Neural crest cell (in vitro differentiated cells): ENCODE data around the gene TCP11. TPM values are rescaled to one million over a fixed set of nuclear protein-coding genes. Genes with fewer than 3 reads are reported as not detected.

ENCODE experiments used
- DNase-seq: peaks from one replicate; pipeline ENCODE4 v3.0.0; 2021; ENCODE audit warnings: low read depth, mixed read lengths, low spot score
- H3K27ac Mint-ChIP-seq: one replicate; pipeline ENCODE4 v1.8.0; 2021; ENCODE audit warnings: mild to moderate bottlenecking, mixed read lengths; ENCODE audit not compliant: unreplicated experiment
- H3K27me3 Mint-ChIP-seq: 2 replicates; pipeline ENCODE4 v1.8.0; 2021; ENCODE audit warnings: low read depth, mild to moderate bottlenecking, mixed read lengths
- H3K36me3 Mint-ChIP-seq: 2 replicates; pipeline ENCODE4 v1.8.0; 2021; ENCODE audit warnings: low read depth, mild to moderate bottlenecking, mixed read lengths
- H3K4me1 Mint-ChIP-seq: 2 replicates; pipeline ENCODE4 v1.8.0; 2021; ENCODE audit warnings: mixed read lengths
- H3K4me3 Mint-ChIP-seq: one replicate; pipeline ENCODE4 v1.8.0; 2021; ENCODE audit warnings: mild to moderate bottlenecking, mixed read lengths
- H3K9me3 Mint-ChIP-seq: 2 replicates; pipeline ENCODE4 v1.8.0; 2021; ENCODE audit warnings: mixed read lengths
- total RNA-seq: library from RNA; stranded (reverse); gene quantifications from 2 replicates; pipeline ENCODE4 v1.2.1, GENCODE V29; 2021
- TF ChIP-seq, protein P1 (sequence below): fragments of 200-600 bp; sonication (generic); conservative IDR thresholded peaks from 2 replicates; pipeline ENCODE4 v1.5.0; 2021; ENCODE audit warnings: antibody characterized with exemption, mild to moderate bottlenecking

Gene TCP11
- total RNA-seq, 1 donor from 2014 or later, result not detected

DNA sequence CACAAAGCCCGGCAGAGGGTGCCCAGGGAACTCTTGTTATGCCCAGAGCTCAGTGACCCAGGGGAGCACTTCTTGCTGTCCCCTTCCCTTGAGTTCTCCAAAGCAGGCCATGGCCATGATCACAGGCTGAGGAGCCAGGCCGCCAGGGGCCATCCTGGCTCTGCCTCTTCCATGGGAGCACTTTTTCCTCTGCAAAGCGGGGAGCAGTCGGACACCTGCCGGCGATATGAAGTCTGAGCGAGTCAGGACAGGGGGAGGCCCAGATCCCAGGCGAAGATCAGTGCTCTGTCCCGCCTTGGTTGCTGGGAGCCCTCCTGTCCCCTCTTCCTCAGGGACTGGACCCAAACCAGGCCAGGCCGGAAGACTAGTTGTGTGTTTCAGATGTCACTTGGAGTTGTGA, 67.9 kb downstream of the TCP11 start:
- Mint-ChIP-seq H3K4me1 (peaks cover 8% of the 10 kb centered on the region), H3K36me3 (peaks cover 3% of the 10 kb centered on the region), H3K27ac (peak overlapping the region; percentile 43), H3K9me3 (no peaks in the 10 kb centered on the region), H3K4me3 (no peak overlapping the region), H3K27me3 (no peaks in the 10 kb centered on the region)
- no peak for DNase-seq
- TF ChIP-seq, protein P1, sequence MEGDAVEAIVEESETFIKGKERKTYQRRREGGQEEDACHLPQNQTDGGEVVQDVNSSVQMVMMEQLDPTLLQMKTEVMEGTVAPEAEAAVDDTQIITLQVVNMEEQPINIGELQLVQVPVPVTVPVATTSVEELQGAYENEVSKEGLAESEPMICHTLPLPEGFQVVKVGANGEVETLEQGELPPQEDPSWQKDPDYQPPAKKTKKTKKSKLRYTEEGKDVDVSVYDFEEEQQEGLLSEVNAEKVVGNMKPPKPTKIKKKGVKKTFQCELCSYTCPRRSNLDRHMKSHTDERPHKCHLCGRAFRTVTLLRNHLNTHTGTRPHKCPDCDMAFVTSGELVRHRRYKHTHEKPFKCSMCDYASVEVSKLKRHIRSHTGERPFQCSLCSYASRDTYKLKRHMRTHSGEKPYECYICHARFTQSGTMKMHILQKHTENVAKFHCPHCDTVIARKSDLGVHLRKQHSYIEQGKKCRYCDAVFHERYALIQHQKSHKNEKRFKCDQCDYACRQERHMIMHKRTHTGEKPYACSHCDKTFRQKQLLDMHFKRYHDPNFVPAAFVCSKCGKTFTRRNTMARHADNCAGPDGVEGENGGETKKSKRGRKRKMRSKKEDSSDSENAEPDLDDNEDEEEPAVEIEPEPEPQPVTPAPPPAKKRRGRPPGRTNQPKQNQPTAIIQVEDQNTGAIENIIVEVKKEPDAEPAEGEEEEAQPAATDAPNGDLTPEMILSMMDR, result no peak

DNA sequence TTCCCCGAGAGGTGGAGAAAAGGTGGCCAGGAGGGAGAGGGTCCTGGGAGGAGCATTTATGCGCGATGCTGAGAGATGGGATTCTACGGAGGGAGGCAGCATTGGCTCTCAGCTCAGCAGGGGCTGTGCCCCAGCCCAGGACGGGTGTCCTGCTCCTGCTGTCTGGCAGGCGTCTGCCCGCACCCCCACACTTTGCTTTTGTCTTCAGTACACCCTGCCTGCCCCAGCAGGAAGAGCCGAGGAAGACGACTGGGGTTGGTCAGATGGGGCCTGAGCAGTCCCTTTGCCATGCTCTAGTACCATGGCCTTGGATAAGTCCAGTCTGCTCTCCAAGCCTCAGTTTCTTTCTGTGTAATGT, 68.5 kb downstream of the TCP11 start:
- Mint-ChIP-seq H3K27ac (no peak overlapping the region), H3K27me3 (no peaks in the 10 kb centered on the region), H3K9me3 (no peaks in the 10 kb centered on the region), H3K36me3 (peaks cover 3% of the 10 kb centered on the region), H3K4me1 (peaks cover 9% of the 10 kb centered on the region), H3K4me3 (no peak overlapping the region)
- DNase-seq, result no peak
- TF ChIP-seq, protein P1, result no peak

DNA sequence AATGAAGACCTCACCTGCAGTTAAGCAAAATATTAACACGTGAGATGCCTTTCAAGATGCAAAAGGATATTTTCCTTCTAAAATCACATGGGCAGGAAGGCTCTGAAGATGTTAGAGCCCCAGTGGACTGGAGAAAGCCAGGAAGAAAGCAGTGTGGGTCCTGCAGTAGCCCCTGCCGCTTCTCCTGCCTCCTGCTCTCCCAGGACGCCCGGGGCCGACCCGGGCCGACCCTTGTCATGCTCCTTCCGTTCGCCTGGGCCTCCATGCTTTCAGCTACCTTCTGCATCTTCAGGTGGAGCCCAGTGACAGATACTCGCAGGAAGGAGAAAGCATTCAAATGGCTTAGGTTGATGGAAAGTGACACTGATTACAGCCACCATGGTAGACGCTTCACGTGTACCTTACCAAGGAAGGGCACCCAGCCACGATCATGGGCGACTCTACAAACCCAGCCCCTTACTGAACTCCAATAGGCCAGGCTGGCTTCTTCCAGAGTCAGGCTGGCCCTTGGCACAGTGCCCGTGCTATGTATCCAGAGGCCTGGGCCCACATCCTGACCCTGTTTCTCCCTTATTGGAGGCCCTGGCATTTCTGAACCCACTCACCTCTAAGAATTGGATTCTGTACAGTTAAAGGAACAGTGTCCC, 69.0 kb downstream of the TCP11 start:
- DNase-seq, result no peak
- Mint-ChIP-seq H3K4me3 (no peak overlapping the region), H3K4me1 (peaks cover 9% of the 10 kb centered on the region), H3K36me3 (peaks cover 3% of the 10 kb centered on the region), H3K27ac (no peak overlapping the region), H3K9me3 (no peaks in the 10 kb centered on the region), H3K27me3 (no peaks in the 10 kb centered on the region)
- TF ChIP-seq, protein P1, result no peak

- H3K27ac Mint-ChIP-seq, result no peak overlapping the region
- peaks cover 9% of the 10 kb centered on the region for H3K4me1 Mint-ChIP-seq
- no peak overlapping the region for H3K4me3 Mint-ChIP-seq
- no peaks in the 10 kb centered on the region for H3K27me3 Mint-ChIP-seq
- no peak for DNase-seq
- TF ChIP-seq, protein P1, result no peak
- H3K36me3 Mint-ChIP-seq, result peaks cover 3% of the 10 kb centered on the region
- no peaks in the 10 kb centered on the region for H3K9me3 Mint-ChIP-seq
Measured at GRCh38 chr6:35071347-35071994, 69.7 kb downstream of the TCP11 start.

- H3K36me3 Mint-ChIP-seq, result peaks cover 3% of the 10 kb centered on the region
- H3K27me3 Mint-ChIP-seq, result no peaks in the 10 kb centered on the region
- DNase-seq, result no peak
- TF ChIP-seq, protein P1, result no peak
- no peak overlapping the region for H3K4me3 Mint-ChIP-seq
- H3K27ac Mint-ChIP-seq, result no peak overlapping the region
- H3K9me3 Mint-ChIP-seq, result no peaks in the 10 kb centered on the region
- peaks cover 9% of the 10 kb centered on the region for H3K4me1 Mint-ChIP-seq
Measured at GRCh38 chr6:35070111-35070510, 71.0 kb downstream of the TCP11 start.
